Adrenal gland (tissue), 5 donors: ENCODE results near the gene GRM8.

Source experiments
- CTCF ChIP-seq, 6 experiments: fragments of 450-650 bp in 4 of 6; fragments of 200-600 bp in 2 of 6; sonication (generic) in 1 of 6; IDR thresholded peaks; 1 replicate in 5 of 6; 2 replicates in 1 of 6; pipeline versions ENCODE4 v1.5.1 to v1.8.0; 2016 to 2021; ENCODE audit warnings: antibody characterized with exemption in 6 of 6, mild to moderate bottlenecking in 2 of 6, moderate library complexity in 1 of 6
- POLR2A ChIP-seq, 2 donors: fragments of 450-650 bp; IDR thresholded peaks; one replicate each; pipeline ENCODE4 v1.6.1; 2017; ENCODE audit warnings: antibody characterized with exemption in 2 of 2, mild to moderate bottlenecking in 2 of 2, moderate library complexity in 1 of 2
- donor health status: DM: no; HTN: no; CAD: no.

GRCh38 chr7:127153315-127153714 is 99.4 kb downstream of the GRM8 start:
- no peak for TF ChIP-seq CTCF (IDR thresholded peaks at IDR 0.05)
- no peak for TF ChIP-seq POLR2A (IDR thresholded peaks at IDR 0.05)
